ENCODE results near the gene ADORA2B. TPM values are rescaled to one million over a fixed set of nuclear protein-coding genes. Genes with fewer than 3 reads are reported as not detected.

Gene ADORA2B
- total and polyA plus RNA-seq, 2 of the 4 experiments (the other 2 are of a cell fraction) = 5.2 to 5.5 TPM

GRCh38 chr17:15907290-15907689 is 37.6 kb upstream of the ADORA2B start:
- Histone ChIP-seq H4K8ac (ENCODE audit: low read depth in 2 of 2, low read length in 2 of 2) (no peak overlapping the region), H3K4me2 (ENCODE audit: low read depth, low read length) (no peak overlapping the region), H2AFZ (replicated peaks; ENCODE audit: low read length, poor library complexity) (no peak overlapping the region), H2BK120ac (ENCODE audit: low read depth, low read length) (no peak overlapping the region), H3K4me1 (ENCODE audit: control insufficient read depth, insufficient read depth, low read length) (no peaks in the 10 kb centered on the region), H2BK20ac (ENCODE audit: low read depth, low read length) (no peak overlapping the region), H2AK9ac (replicated peaks; ENCODE audit: low read depth, low read length, poor library complexity) (no peak overlapping the region), H3K79me1 (ENCODE audit: low read depth in 1 of 2, low read length in 2 of 2) (no peaks in the 10 kb centered on the region), H3K27ac (ENCODE audit: insufficient read depth, low read length) (no peak overlapping the region), H3K9me3 (ENCODE audit: control insufficient read depth, insufficient read depth, low read length) (no peaks in the 10 kb centered on the region), H2BK15ac (ENCODE audit: low read depth, low read length) (no peak overlapping the region), H3K9ac (ENCODE audit: low read depth, low read length) (no peak overlapping the region), H3K4ac (ENCODE audit: low read depth, low read length) (no peak overlapping the region), H3K36me3 (ENCODE audit: control insufficient read depth, insufficient read depth, low read length) (no peaks in the 10 kb centered on the region), H4K20me1 (ENCODE audit: insufficient read depth, low read length) (no peaks in the 10 kb centered on the region), H2BK5ac (ENCODE audit: low read depth, low read length, poor library complexity, severe bottlenecking) (no peak overlapping the region), H4K5ac (ENCODE audit: low read depth, low read length) (no peak overlapping the region), H3K14ac (replicated peaks; ENCODE audit: low read depth, low read length) (no peak overlapping the region), H3K4me3 (ENCODE audit: insufficient read depth, low read depth, low read length) (no peak overlapping the region), H2AK5ac (ENCODE audit: low read depth, low read length) (no peak overlapping the region), H3K27me3 (ENCODE audit: control insufficient read depth, insufficient read depth, low read length) (peaks cover 2% of the 10 kb centered on the region; the same call in 1 of the 2 replicates), H3K23ac (ENCODE audit: low read depth, low read length) (no peak overlapping the region), H3K18ac (ENCODE audit: low read depth, low read length) (no peak overlapping the region), H4K91ac (ENCODE audit: insufficient read depth, low read depth, low read length) (no peak overlapping the region), H3K56ac (ENCODE audit: extremely low read depth, insufficient read depth, low read length) (no peak overlapping the region), H3K9me1 (ENCODE audit: insufficient read depth, low read length) (no peaks in the 10 kb centered on the region)
- no peak for DNase-seq
- ChIA-PET POLR2A (ENCODE audit: unreplicated experiment) (no interaction called here), CTCF (no interaction called here)
- TF ChIP-seq FOS (IDR thresholded peaks at IDR 0.05; ENCODE audit: low read depth, low read length) (no peak), CEBPB (IDR thresholded peaks at IDR 0.05; ENCODE audit: low read depth, low read length) (no peak), MAZ (IDR thresholded peaks at IDR 0.05; ENCODE audit: borderline replicate concordance, low read depth, low read length) (no peak), RCOR1 (IDR thresholded peaks at IDR 0.05; ENCODE audit: insufficient replicate concordance, low read length) (no peak), RAD21 (IDR thresholded peaks at IDR 0.05; ENCODE audit: low read length) (no peak), POLR2A (IDR thresholded peaks at IDR 0.05; ENCODE audit: low read depth, low read length) (no peak), CTCF (conservative IDR thresholded peaks at IDR 0.05; ENCODE audit: low read depth, low read length) (no peak), MAFK (IDR thresholded peaks at IDR 0.05; ENCODE audit: low read depth, low read length) (no peak), CHD1 (IDR thresholded peaks at IDR 0.05; ENCODE audit: low read depth, low read length) (no peak), BHLHE40 (IDR thresholded peaks at IDR 0.05; ENCODE audit: low read depth, low read length) (no peak), MXI1 (IDR thresholded peaks at IDR 0.05; ENCODE audit: borderline replicate concordance, low read depth, low read length) (no peak), USF2 (IDR thresholded peaks at IDR 0.05; ENCODE audit: low read depth, low read length) (no peak), ELK1 (IDR thresholded peaks at IDR 0.05; ENCODE audit: borderline replicate concordance, low read depth, low read length) (no peak), RFX5 (IDR thresholded peaks at IDR 0.05; ENCODE audit: low read depth, low read length) (no peak), NFE2L2 (IDR thresholded peaks at IDR 0.05; ENCODE audit: low read depth, low read length) (no peak), SMC3 (IDR thresholded peaks at IDR 0.05; ENCODE audit: low read depth, low read length) (no peak)
- in situ Hi-C loops (cut with MboI; ENCODE audit: low sequenced_read_pairs) = no loop called here
- no TSS peak for BruUV-seq (replicated peaks)
- dilution Hi-C loops (cut with HindIII; ENCODE audit: low sequenced_read_pairs, unreplicated experiment) = no loop called here
- no CpG with 5 or more reads among the region's 2 CpGs for WGBS, 2 experiments (ENCODE audit: extremely low coverage in 2 of 2, insufficient read length in 1 of 2)
- no peak for ATAC-seq (ENCODE audit: low read depth)
- intact Hi-C loops (cut with micrococcal nuclease) = no loop called here

All from IMR-90 (cell line).